ENCODE measurements around the gene NFAM1. TPM values are rescaled to one million over a fixed set of nuclear protein-coding genes. Genes with fewer than 3 reads are reported as not detected.

The NFAM1 gene
- total and polyA plus RNA-seq, 2 of the 13 experiments (the other 11 are each of a cell fraction or from before 2014, with no cell fraction given), result 0.03 TPM; not detected in 1

DNA sequence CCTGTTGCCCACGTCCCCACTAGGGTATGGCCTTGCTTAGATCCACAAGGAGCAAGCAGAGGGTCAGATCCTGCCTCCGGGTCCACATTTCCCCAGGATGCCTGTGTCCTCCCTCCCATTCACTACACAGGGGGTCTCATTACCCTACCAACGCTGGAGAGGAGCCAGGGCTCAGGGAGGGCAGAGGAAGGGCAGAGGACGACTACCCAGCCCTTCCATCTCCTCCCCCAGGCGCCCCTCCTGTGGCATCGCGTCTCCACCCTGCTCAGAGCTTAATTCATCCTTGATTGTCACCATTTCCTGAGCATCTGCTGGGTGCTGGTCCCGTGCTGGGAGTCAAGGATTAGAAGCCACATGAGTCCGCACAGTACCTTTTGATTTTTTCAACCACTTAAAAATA, 5.0 kb downstream of the NFAM1 start (continued):
- no peak for TF ChIP-seq NR1H2 (CRISPR knock-in tag; IDR thresholded peaks at IDR 0.05; ENCODE audit: borderline replicate concordance, low read depth)

- no peak overlapping the region for H3K4me2 ChIP-seq (ENCODE audit: low read depth, low read length)
- H3K27ac ChIP-seq (ENCODE audit: extremely low read length, insufficient read depth, low read length), result no peak overlapping the region
- TF ChIP-seq PHF5A (CRISPR knock-in tag; IDR thresholded peaks at IDR 0.05; ENCODE audit: low read depth, unreplicated experiment) (no peak), NFYB (CRISPR knock-in tag; IDR thresholded peaks at IDR 0.05) (no peak), REXO4 (CRISPR knock-in tag; IDR thresholded peaks at IDR 0.05; ENCODE audit: borderline replicate concordance) (no peak), ZNF230 (CRISPR knock-in tag; IDR thresholded peaks at IDR 0.05) (no peak), TP53 (CRISPR knock-in tag; conservative IDR thresholded peaks at IDR 0.05) (no peak), ZNF713 (CRISPR knock-in tag; IDR thresholded peaks at IDR 0.05) (no peak)
- TF ChIP-seq, protein P1, sequence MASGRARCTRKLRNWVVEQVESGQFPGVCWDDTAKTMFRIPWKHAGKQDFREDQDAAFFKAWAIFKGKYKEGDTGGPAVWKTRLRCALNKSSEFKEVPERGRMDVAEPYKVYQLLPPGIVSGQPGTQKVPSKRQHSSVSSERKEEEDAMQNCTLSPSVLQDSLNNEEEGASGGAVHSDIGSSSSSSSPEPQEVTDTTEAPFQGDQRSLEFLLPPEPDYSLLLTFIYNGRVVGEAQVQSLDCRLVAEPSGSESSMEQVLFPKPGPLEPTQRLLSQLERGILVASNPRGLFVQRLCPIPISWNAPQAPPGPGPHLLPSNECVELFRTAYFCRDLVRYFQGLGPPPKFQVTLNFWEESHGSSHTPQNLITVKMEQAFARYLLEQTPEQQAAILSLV (CRISPR knock-in tag; IDR thresholded peaks at IDR 0.05; ENCODE audit: borderline replicate concordance), result no peak
- H3K9me3 ChIP-seq (ENCODE audit: low read length), result no peaks in the 10 kb centered on the region
- ChIA-PET CTCF (ENCODE audit: low intra/inter-chr PET ratio, low total read pairs) (no interaction called here), POLR2A (no interaction called here)
- intact Hi-C loops (cut with micrococcal nuclease; ENCODE audit: unreplicated experiment), result no loop called here
- no peak overlapping the region for H2AFZ ChIP-seq (ENCODE audit: low read length)
- no peaks in the 10 kb centered on the region for H3K36me3 ChIP-seq (replicated peaks in 1 of 2; ENCODE audit: control insufficient read depth in 1 of 2, insufficient read depth in 2 of 2, low read length in 2 of 2)
- no peak overlapping the region for H3K4me3 ChIP-seq (replicated peaks in 1 of 3; ENCODE audit: insufficient read depth in 1 of 3, low read depth in 2 of 3, low read length in 3 of 3)
- no peak overlapping the region for H3K9ac ChIP-seq (ENCODE audit: insufficient read depth, low read depth, low read length)
- H3K4me1 ChIP-seq (ENCODE audit: insufficient read depth, low read length), result peaks cover 8% of the 10 kb centered on the region
- H3K79me2 ChIP-seq (ENCODE audit: insufficient read depth, low read length), result no peaks in the 10 kb centered on the region
- no peak for FAIRE-seq
- no peak for DNase-seq (ENCODE audit: low spot score)
- in situ Hi-C loops (cut with HindIII; ENCODE audit: extremely low pct_ligation_motif_present, low pct_unique_long_range_greater_than_20kb), result loop anchor here (25.0 kb wide), 1 partner anchor 464 kb away; the partner anchor contains the start of genes SEPTIN3 and SMIM45
- H3K27me3 ChIP-seq (ENCODE audit: control insufficient read depth in 1 of 2, insufficient read depth in 2 of 2, low read length in 2 of 2), result peaks cover 9 to 38% of the 10 kb centered on the region in 2 experiments
- BruUV-seq (replicated peaks), result no TSS peak
- 6% methylated on average over 3 of the region's 3 CpGs for WGBS (ENCODE audit: low lambda C conversion rate)
- H4K20me1 ChIP-seq (ENCODE audit: insufficient read depth, low read length), result no peaks in the 10 kb centered on the region
- no peak for ATAC-seq
These were observed 6.2 kb downstream of the NFAM1 start for GRCh38 chr22:42425989-42426355.
